Measurements from ENCODE around the gene PRKAR1A.

DNA sequence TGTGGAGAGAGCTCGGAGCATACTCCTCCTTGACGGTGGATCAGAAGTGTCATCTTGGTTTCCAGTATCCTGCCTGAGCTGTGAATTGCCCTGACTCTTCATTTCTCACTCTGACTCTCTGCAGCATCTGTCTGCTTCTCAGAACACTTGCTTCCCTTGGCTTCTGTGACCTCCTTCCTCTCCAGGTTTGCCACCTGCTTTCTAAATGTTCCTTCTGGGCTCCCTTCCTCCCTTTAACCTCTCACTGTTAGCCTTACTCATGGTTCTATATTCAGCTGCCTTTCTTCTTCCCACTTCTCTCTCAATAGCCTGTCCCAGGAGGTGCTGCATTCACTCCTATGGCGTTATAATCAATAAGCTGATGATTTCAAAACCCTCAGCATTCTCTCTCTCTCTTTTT, 11.2 kb upstream of the PRKAR1A start:
- TF ChIP-seq HMGXB4 (CRISPR knock-in tag; IDR thresholded peaks at IDR 0.05) (no peak), ZNF396 (CRISPR knock-in tag; IDR thresholded peaks at IDR 0.05; ENCODE audit: borderline replicate concordance) (no peak), CTCF (IDR thresholded peaks at IDR 0.05) (no peak), ESRRA (CRISPR knock-in tag; IDR thresholded peaks at IDR 0.05; ENCODE audit: borderline replicate concordance) (no peak), NFE2L1 (CRISPR knock-in tag; IDR thresholded peaks at IDR 0.05) (no peak), RELA (CRISPR knock-in tag; IDR thresholded peaks at IDR 0.05; ENCODE audit: borderline replicate concordance) (no peak), ATF2 (CRISPR knock-in tag; IDR thresholded peaks at IDR 0.05; ENCODE audit: borderline replicate concordance, low read depth) (no peak), CREB1 (CRISPR knock-in tag; IDR thresholded peaks at IDR 0.05) (no peak), CREM (CRISPR knock-in tag; IDR thresholded peaks at IDR 0.05) (no peak), ELF4 (CRISPR knock-in tag; IDR thresholded peaks at IDR 0.05; ENCODE audit: low read depth) (no peak), ZNF263 (CRISPR knock-in tag; IDR thresholded peaks at IDR 0.05; ENCODE audit: low read depth) (no peak)
- TF ChIP-seq, protein P1, sequence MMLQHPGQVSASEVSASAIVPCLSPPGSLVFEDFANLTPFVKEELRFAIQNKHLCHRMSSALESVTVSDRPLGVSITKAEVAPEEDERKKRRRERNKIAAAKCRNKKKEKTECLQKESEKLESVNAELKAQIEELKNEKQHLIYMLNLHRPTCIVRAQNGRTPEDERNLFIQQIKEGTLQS (CRISPR knock-in tag; conservative IDR thresholded peaks at IDR 0.05), result no peak
- TF ChIP-seq, protein P2, sequence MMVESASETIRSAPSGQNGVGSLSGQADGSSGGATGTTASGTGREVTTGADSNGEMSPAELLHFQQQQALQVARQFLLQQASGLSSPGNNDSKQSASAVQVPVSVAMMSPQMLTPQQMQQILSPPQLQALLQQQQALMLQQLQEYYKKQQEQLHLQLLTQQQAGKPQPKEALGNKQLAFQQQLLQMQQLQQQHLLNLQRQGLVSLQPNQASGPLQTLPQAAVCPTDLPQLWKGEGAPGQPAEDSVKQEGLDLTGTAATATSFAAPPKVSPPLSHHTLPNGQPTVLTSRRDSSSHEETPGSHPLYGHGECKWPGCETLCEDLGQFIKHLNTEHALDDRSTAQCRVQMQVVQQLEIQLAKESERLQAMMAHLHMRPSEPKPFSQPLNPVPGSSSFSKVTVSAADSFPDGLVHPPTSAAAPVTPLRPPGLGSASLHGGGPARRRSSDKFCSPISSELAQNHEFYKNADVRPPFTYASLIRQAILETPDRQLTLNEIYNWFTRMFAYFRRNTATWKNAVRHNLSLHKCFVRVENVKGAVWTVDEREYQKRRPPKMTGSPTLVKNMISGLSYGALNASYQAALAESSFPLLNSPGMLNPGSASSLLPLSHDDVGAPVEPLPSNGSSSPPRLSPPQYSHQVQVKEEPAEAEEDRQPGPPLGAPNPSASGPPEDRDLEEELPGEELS (CRISPR knock-in tag; IDR thresholded peaks at IDR 0.05), result no peak

Data from WTC11 (cell line).